ENCODE measurements around the gene MED13L. TPM values are rescaled to one million over a fixed set of nuclear protein-coding genes. Genes with fewer than 3 reads are reported as not detected.

The MED13L gene
- total and polyA plus RNA-seq, 4 donors = 7.9 to 94.0 (median 37.7) TPM

DNA sequence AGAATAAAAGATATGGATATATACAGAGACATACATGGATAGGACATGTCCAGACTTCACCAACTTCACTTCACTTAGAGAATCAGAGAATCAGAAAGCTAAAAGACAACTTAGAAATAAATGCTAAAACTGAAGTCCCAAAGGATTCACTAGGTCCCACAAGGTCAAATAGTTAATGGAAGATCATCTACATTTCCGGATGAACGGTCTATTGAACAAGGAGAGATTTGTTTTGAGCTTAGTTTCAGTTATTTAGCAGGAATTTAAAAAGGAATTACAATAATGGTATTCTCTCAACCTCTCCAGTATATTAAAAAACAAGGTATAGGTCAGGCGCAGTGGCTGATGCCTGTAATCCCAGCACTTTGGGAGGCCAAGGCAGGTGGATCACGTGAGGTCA, 187.0 kb downstream of the MED13L start:
- peaks cover 0 to 3% (median 1%) of the 10 kb centered on the region in 4 donors for H3K36me3 ChIP-seq (ENCODE audit: control insufficient read depth in 4 of 4, insufficient read depth in 3 of 4, low read depth in 1 of 4, low read length in 3 of 4)
- TF ChIP-seq, protein P1, sequence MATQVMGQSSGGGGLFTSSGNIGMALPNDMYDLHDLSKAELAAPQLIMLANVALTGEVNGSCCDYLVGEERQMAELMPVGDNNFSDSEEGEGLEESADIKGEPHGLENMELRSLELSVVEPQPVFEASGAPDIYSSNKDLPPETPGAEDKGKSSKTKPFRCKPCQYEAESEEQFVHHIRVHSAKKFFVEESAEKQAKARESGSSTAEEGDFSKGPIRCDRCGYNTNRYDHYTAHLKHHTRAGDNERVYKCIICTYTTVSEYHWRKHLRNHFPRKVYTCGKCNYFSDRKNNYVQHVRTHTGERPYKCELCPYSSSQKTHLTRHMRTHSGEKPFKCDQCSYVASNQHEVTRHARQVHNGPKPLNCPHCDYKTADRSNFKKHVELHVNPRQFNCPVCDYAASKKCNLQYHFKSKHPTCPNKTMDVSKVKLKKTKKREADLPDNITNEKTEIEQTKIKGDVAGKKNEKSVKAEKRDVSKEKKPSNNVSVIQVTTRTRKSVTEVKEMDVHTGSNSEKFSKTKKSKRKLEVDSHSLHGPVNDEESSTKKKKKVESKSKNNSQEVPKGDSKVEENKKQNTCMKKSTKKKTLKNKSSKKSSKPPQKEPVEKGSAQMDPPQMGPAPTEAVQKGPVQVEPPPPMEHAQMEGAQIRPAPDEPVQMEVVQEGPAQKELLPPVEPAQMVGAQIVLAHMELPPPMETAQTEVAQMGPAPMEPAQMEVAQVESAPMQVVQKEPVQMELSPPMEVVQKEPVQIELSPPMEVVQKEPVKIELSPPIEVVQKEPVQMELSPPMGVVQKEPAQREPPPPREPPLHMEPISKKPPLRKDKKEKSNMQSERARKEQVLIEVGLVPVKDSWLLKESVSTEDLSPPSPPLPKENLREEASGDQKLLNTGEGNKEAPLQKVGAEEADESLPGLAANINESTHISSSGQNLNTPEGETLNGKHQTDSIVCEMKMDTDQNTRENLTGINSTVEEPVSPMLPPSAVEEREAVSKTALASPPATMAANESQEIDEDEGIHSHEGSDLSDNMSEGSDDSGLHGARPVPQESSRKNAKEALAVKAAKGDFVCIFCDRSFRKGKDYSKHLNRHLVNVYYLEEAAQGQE (IDR thresholded peaks at IDR 0.05) = no peak
- TF ChIP-seq, protein P2, sequence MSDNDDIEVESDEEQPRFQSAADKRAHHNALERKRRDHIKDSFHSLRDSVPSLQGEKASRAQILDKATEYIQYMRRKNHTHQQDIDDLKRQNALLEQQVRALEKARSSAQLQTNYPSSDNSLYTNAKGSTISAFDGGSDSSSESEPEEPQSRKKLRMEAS (IDR thresholded peaks at IDR 0.05) = no peak
- TF ChIP-seq, protein P3, sequence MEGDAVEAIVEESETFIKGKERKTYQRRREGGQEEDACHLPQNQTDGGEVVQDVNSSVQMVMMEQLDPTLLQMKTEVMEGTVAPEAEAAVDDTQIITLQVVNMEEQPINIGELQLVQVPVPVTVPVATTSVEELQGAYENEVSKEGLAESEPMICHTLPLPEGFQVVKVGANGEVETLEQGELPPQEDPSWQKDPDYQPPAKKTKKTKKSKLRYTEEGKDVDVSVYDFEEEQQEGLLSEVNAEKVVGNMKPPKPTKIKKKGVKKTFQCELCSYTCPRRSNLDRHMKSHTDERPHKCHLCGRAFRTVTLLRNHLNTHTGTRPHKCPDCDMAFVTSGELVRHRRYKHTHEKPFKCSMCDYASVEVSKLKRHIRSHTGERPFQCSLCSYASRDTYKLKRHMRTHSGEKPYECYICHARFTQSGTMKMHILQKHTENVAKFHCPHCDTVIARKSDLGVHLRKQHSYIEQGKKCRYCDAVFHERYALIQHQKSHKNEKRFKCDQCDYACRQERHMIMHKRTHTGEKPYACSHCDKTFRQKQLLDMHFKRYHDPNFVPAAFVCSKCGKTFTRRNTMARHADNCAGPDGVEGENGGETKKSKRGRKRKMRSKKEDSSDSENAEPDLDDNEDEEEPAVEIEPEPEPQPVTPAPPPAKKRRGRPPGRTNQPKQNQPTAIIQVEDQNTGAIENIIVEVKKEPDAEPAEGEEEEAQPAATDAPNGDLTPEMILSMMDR (IDR thresholded peaks at IDR 0.05; ENCODE audit: low read depth, low read length, missing input control) = no peak
- TF ChIP-seq, protein P4, sequence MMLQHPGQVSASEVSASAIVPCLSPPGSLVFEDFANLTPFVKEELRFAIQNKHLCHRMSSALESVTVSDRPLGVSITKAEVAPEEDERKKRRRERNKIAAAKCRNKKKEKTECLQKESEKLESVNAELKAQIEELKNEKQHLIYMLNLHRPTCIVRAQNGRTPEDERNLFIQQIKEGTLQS (IDR thresholded peaks at IDR 0.05) = no peak
- TF ChIP-seq FOXA2 (IDR thresholded peaks at IDR 0.05) (no peak), EGR1 (IDR thresholded peaks at IDR 0.05; ENCODE audit: low read depth in 2 of 2) (no peak)
- DNase-seq (ENCODE audit: low spot score) = no peak
- WGBS = 92% methylated on average over 4 of the region's 4 CpGs
- H3K4me1 ChIP-seq (ENCODE audit: control insufficient read depth in 4 of 4, insufficient read depth in 4 of 4, low read length in 3 of 4) = peaks cover 1 to 11% (median 5%) of the 10 kb centered on the region in 4 donors
- no peaks in the 10 kb centered on the region for H3K27me3 ChIP-seq (ENCODE audit: control insufficient read depth in 4 of 4, insufficient read depth in 4 of 4, low read length in 3 of 4)
- H3K9me3 ChIP-seq (ENCODE audit: control insufficient read depth in 4 of 4, low read length in 3 of 4) = no peaks in the 10 kb centered on the region
- no peak overlapping the region for H3K27ac ChIP-seq (ENCODE audit: low read depth in 1 of 2, low read length in 2 of 2)
- no peak overlapping the region for H3K4me3 ChIP-seq (ENCODE audit: low read depth in 1 of 3, low read length in 3 of 3)
- no peak overlapping the region for H3K9ac ChIP-seq (ENCODE audit: low read depth in 1 of 2, low read length in 2 of 2)

DNA sequence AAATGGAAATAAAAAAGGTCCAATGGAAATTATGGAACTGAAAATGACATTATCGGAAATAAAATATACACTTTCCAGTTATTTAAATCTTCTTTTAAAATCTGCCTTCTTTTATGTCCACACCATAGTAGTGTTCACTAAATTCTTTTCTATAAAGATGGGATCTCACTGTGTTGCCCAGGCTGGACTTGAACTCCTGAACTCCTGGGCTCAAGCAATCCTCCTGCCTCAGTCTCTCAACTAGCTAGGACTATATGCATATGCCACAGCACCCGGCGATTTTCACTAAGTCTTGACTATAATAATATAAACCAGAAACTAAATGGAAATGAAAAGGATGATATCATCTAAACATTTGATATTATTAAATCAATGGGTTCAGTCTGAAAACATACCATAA, 188.4 kb downstream of the MED13L start:
- peaks cover 0 to 3% (median 1%) of the 10 kb centered on the region in 4 donors for H3K36me3 ChIP-seq (ENCODE audit: control insufficient read depth in 4 of 4, insufficient read depth in 3 of 4, low read depth in 1 of 4, low read length in 3 of 4)
- H3K27me3 ChIP-seq (ENCODE audit: control insufficient read depth in 4 of 4, insufficient read depth in 4 of 4, low read length in 3 of 4) = no peaks in the 10 kb centered on the region
- H3K9ac ChIP-seq (ENCODE audit: low read depth in 1 of 2, low read length in 2 of 2) = no peak overlapping the region
- peaks cover 1 to 14% (median 5%) of the 10 kb centered on the region in 4 donors for H3K4me1 ChIP-seq (ENCODE audit: control insufficient read depth in 4 of 4, insufficient read depth in 4 of 4, low read length in 3 of 4)
- H3K9me3 ChIP-seq (ENCODE audit: control insufficient read depth in 4 of 4, low read length in 3 of 4) = no peaks in the 10 kb centered on the region
- DNase-seq (ENCODE audit: low spot score) = no peak
- H3K27ac ChIP-seq (ENCODE audit: low read depth in 1 of 2, low read length in 2 of 2) = no peak overlapping the region
- WGBS = over 99% methylated on average over 3 of the region's 3 CpGs
- H3K4me3 ChIP-seq (ENCODE audit: low read depth in 1 of 3, low read length in 3 of 3) = no peak overlapping the region
- TF ChIP-seq SP1 (IDR thresholded peaks at IDR 0.05) (no peak), RAD21 (IDR thresholded peaks at IDR 0.05) (no peak), NR2F2 (IDR thresholded peaks at IDR 0.05) (no peak), HNF4A (conservative IDR thresholded peaks at IDR 0.05) (no peak), EGR1 (IDR thresholded peaks at IDR 0.05; ENCODE audit: low read depth in 2 of 2) (no peak), JUND (IDR thresholded peaks at IDR 0.05) (no peak), RXRA (IDR thresholded peaks at IDR 0.05) (no peak), YY1 (IDR thresholded peaks at IDR 0.05) (no peak), FOXA1 (IDR thresholded peaks at IDR 0.05) (no peak), GABPA (IDR thresholded peaks at IDR 0.05 in 1 of 2, conservative IDR thresholded peaks at IDR 0.05 in 1 of 2) (no peak), HNF4G (IDR thresholded peaks at IDR 0.05) (no peak), FOXA2 (IDR thresholded peaks at IDR 0.05) (no peak)
- TF ChIP-seq, protein P3 (IDR thresholded peaks at IDR 0.05; ENCODE audit: low read depth, low read length, missing input control) = no peak
- TF ChIP-seq, protein P5, sequence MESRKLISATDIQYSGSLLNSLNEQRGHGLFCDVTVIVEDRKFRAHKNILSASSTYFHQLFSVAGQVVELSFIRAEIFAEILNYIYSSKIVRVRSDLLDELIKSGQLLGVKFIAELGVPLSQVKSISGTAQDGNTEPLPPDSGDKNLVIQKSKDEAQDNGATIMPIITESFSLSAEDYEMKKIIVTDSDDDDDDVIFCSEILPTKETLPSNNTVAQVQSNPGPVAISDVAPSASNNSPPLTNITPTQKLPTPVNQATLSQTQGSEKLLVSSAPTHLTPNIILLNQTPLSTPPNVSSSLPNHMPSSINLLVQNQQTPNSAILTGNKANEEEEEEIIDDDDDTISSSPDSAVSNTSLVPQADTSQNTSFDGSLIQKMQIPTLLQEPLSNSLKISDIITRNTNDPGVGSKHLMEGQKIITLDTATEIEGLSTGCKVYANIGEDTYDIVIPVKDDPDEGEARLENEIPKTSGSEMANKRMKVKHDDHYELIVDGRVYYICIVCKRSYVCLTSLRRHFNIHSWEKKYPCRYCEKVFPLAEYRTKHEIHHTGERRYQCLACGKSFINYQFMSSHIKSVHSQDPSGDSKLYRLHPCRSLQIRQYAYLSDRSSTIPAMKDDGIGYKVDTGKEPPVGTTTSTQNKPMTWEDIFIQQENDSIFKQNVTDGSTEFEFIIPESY (IDR thresholded peaks at IDR 0.05) = no peak
- TF ChIP-seq, protein P4 (IDR thresholded peaks at IDR 0.05) = no peak
- TF ChIP-seq, protein P1 (IDR thresholded peaks at IDR 0.05) = no peak
- TF ChIP-seq, protein P2 (IDR thresholded peaks at IDR 0.05) = no peak
